Liver (tissue), 3 donors: Measurements from ENCODE around the gene CFAP97D2.

Experiments
- EGR1 ChIP-seq, 2 donors: IDR thresholded peaks; 2 replicates each; pipeline ENCODE4 v1.6.1; 2016 to 2018; ENCODE audit warnings: antibody characterized with exemption in 2 of 2, low read depth in 2 of 2
- FOXA2 ChIP-seq: IDR thresholded peaks from 2 replicates; pipeline ENCODE4 v1.6.1; 2016; ENCODE audit warnings: antibody characterized with exemption
- GABPA ChIP-seq, 2 donors: IDR thresholded peaks in 1 of 2; conservative IDR thresholded peaks in 1 of 2; 2 replicates each; pipeline ENCODE4 v1.6.1; 2016; ENCODE audit warnings: antibody characterized with exemption in 2 of 2, mild to moderate bottlenecking in 1 of 2, moderate library complexity in 1 of 2
- HNF4A ChIP-seq, 2 donors: conservative IDR thresholded peaks; 2 replicates each; pipeline ENCODE4 v1.6.1; 2016; ENCODE audit warnings: antibody characterized with exemption in 2 of 2, mild to moderate bottlenecking in 2 of 2
- RAD21 ChIP-seq, 2 donors: IDR thresholded peaks; 2 replicates each; pipeline ENCODE4 v1.6.1; 2016; ENCODE audit warnings: antibody characterized with exemption in 2 of 2, mild to moderate bottlenecking in 2 of 2
- RXRA ChIP-seq, 2 donors: IDR thresholded peaks; 2 replicates each; pipeline ENCODE4 v1.6.1; 2017 to 2018; ENCODE audit warnings: antibody characterized with exemption in 2 of 2, mild to moderate bottlenecking in 1 of 2
- SP1 ChIP-seq: IDR thresholded peaks from 2 replicates; pipeline ENCODE4 v1.6.1; 2018; ENCODE audit warnings: antibody characterized with exemption, mild to moderate bottlenecking
- TAF1 ChIP-seq: conservative IDR thresholded peaks from 2 replicates; pipeline ENCODE4 v1.6.1; 2016; ENCODE audit warnings: antibody characterized with exemption, mild to moderate bottlenecking
- TF ChIP-seq, protein P1 (sequence below): fragments of 150-350 bp; IDR thresholded peaks from 2 replicates; pipeline ENCODE4 v1.5.1; 2017; ENCODE audit warnings: improper control_type of control experiment, low read depth, low read length; ENCODE audit not compliant: missing input control
- TF ChIP-seq, protein P2 (sequence below): IDR thresholded peaks from 2 replicates; pipeline ENCODE4 v1.6.1; 2016; ENCODE audit warnings: antibody characterized with exemption
- donor health status: healthy.
- donor health status: healthy.

DNA sequence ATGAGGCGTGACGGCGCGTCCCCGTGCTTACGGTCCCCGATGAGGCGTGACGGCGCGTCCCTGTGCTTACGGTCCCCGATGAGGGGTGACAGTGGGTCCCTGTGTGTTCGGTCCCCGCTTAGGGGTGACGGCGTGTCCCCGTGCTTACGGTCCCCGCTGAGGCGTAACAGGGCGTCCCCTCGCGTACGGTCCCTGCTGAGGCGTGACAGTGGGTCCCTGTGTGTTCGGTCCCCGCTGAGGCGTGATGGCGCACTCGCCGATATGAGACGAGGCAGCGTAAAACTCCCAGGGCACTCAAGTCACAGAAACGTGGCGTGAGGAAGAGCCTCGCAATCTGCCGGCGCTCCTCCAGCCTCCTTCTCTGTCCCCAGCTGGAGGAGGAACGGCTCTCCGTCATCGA, 20.9 kb downstream of the CFAP97D2 start:
- no peak for TF ChIP-seq RAD21 (IDR thresholded peaks at IDR 0.05)
- TF ChIP-seq RXRA (IDR thresholded peaks at IDR 0.05): no peak
- TF ChIP-seq, protein P1, sequence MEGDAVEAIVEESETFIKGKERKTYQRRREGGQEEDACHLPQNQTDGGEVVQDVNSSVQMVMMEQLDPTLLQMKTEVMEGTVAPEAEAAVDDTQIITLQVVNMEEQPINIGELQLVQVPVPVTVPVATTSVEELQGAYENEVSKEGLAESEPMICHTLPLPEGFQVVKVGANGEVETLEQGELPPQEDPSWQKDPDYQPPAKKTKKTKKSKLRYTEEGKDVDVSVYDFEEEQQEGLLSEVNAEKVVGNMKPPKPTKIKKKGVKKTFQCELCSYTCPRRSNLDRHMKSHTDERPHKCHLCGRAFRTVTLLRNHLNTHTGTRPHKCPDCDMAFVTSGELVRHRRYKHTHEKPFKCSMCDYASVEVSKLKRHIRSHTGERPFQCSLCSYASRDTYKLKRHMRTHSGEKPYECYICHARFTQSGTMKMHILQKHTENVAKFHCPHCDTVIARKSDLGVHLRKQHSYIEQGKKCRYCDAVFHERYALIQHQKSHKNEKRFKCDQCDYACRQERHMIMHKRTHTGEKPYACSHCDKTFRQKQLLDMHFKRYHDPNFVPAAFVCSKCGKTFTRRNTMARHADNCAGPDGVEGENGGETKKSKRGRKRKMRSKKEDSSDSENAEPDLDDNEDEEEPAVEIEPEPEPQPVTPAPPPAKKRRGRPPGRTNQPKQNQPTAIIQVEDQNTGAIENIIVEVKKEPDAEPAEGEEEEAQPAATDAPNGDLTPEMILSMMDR: no peak
- TF ChIP-seq, protein P2, sequence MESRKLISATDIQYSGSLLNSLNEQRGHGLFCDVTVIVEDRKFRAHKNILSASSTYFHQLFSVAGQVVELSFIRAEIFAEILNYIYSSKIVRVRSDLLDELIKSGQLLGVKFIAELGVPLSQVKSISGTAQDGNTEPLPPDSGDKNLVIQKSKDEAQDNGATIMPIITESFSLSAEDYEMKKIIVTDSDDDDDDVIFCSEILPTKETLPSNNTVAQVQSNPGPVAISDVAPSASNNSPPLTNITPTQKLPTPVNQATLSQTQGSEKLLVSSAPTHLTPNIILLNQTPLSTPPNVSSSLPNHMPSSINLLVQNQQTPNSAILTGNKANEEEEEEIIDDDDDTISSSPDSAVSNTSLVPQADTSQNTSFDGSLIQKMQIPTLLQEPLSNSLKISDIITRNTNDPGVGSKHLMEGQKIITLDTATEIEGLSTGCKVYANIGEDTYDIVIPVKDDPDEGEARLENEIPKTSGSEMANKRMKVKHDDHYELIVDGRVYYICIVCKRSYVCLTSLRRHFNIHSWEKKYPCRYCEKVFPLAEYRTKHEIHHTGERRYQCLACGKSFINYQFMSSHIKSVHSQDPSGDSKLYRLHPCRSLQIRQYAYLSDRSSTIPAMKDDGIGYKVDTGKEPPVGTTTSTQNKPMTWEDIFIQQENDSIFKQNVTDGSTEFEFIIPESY: no peak
- no peak for TF ChIP-seq EGR1 (IDR thresholded peaks at IDR 0.05; ENCODE audit: low read depth in 2 of 2)
- no peak for TF ChIP-seq TAF1
- TF ChIP-seq GABPA (IDR thresholded peaks at IDR 0.05 in 1 of 2, conservative IDR thresholded peaks at IDR 0.05 in 1 of 2): no peak
- no peak for TF ChIP-seq HNF4A (conservative IDR thresholded peaks at IDR 0.05)
- no peak for TF ChIP-seq SP1
- TF ChIP-seq FOXA2: no peak
